ENCODE results near the gene CHDH.

The CHDH gene

GRCh38 chr3:53821631-53822121 lies 24.5 kb downstream of the CHDH start:
- H3K27me3 ChIP-seq (ENCODE audit: insufficient read depth, poor library complexity, severe bottlenecking) = no peaks in the 10 kb centered on the region
- H3K27ac ChIP-seq (ENCODE audit: poor library complexity, severe bottlenecking) = no peak overlapping the region
- TF ChIP-seq CTCF (IDR thresholded peaks at IDR 0.05; ENCODE audit: poor library complexity, severe bottlenecking) = no peak
- no peaks in the 10 kb centered on the region for H3K4me1 ChIP-seq (ENCODE audit: insufficient read depth, poor library complexity, severe bottlenecking)
- DNase-seq (ENCODE audit: low spot score) = no peak
- H3K4me3 ChIP-seq (ENCODE audit: severe bottlenecking) = no peak overlapping the region
- no peaks in the 10 kb centered on the region for H3K9me3 ChIP-seq (ENCODE audit: severe bottlenecking)
- ATAC-seq (ENCODE audit: low read depth) = peak; percentile 74
- no peaks in the 10 kb centered on the region; the same call in 1 of the 2 replicates for H3K36me3 ChIP-seq (ENCODE audit: low read depth)

- H3K4me3 ChIP-seq (ENCODE audit: severe bottlenecking) = no peak overlapping the region
- H3K4me1 ChIP-seq (ENCODE audit: insufficient read depth, poor library complexity, severe bottlenecking) = no peaks in the 10 kb centered on the region
- H3K27me3 ChIP-seq (ENCODE audit: insufficient read depth, poor library complexity, severe bottlenecking) = no peaks in the 10 kb centered on the region
- no peak for DNase-seq (ENCODE audit: low spot score)
- H3K27ac ChIP-seq (ENCODE audit: poor library complexity, severe bottlenecking) = no peak overlapping the region
- no peaks in the 10 kb centered on the region; the same call in 1 of the 2 replicates for H3K36me3 ChIP-seq (ENCODE audit: low read depth)
- ATAC-seq (ENCODE audit: low read depth) = no peak
- H3K9me3 ChIP-seq (ENCODE audit: severe bottlenecking) = no peaks in the 10 kb centered on the region
- no peak for TF ChIP-seq CTCF (IDR thresholded peaks at IDR 0.05; ENCODE audit: poor library complexity, severe bottlenecking)
Measured at GRCh38 chr3:53820756-53821580, 25.3 kb downstream of the CHDH start.

- H3K27me3 ChIP-seq (ENCODE audit: insufficient read depth, poor library complexity, severe bottlenecking) = no peaks in the 10 kb centered on the region
- ATAC-seq (ENCODE audit: low read depth) (no peak), DNase-seq (ENCODE audit: low spot score) (no peak)
- H3K27ac ChIP-seq (ENCODE audit: poor library complexity, severe bottlenecking) = no peak overlapping the region
- H3K9me3 ChIP-seq (ENCODE audit: severe bottlenecking) = no peaks in the 10 kb centered on the region
- H3K36me3 ChIP-seq (ENCODE audit: low read depth) = no peaks in the 10 kb centered on the region; the same call in 1 of the 2 replicates
- H3K4me1 ChIP-seq (ENCODE audit: insufficient read depth, poor library complexity, severe bottlenecking) = no peaks in the 10 kb centered on the region
- no peak for TF ChIP-seq CTCF (IDR thresholded peaks at IDR 0.05; ENCODE audit: poor library complexity, severe bottlenecking)
- H3K4me3 ChIP-seq (ENCODE audit: severe bottlenecking) = no peak overlapping the region
Measured at GRCh38 chr3:53820084-53820483, 26.1 kb downstream of the CHDH start.

GRCh38 chr3:53819163-53819868 lies 26.9 kb downstream of the CHDH start:
- H3K4me3 ChIP-seq (ENCODE audit: severe bottlenecking) = no peak overlapping the region
- H3K27ac ChIP-seq (ENCODE audit: poor library complexity, severe bottlenecking) = no peak overlapping the region
- H3K36me3 ChIP-seq (ENCODE audit: low read depth) = no peaks in the 10 kb centered on the region; the same call in 1 of the 2 replicates
- no peaks in the 10 kb centered on the region for H3K27me3 ChIP-seq (ENCODE audit: insufficient read depth, poor library complexity, severe bottlenecking)
- ATAC-seq (ENCODE audit: low read depth) = no peak
- no peaks in the 10 kb centered on the region for H3K9me3 ChIP-seq (ENCODE audit: severe bottlenecking)
- no peak for TF ChIP-seq CTCF (IDR thresholded peaks at IDR 0.05; ENCODE audit: poor library complexity, severe bottlenecking)
- DNase-seq (ENCODE audit: low spot score) = no peak
- H3K4me1 ChIP-seq (ENCODE audit: insufficient read depth, poor library complexity, severe bottlenecking) = no peaks in the 10 kb centered on the region
